Fibroblast of lung (primary cell): ENCODE results near the gene MAB21L2.

Experiments
- EZH2 ChIP-seq: IDR thresholded peaks from 2 replicates; pipeline ENCODE4 v1.5.1; 2012; ENCODE audit warnings: low read length, control low read depth, mild to moderate bottlenecking; ENCODE audit errors: missing control alignments
- TF ChIP-seq, protein P1 (sequence below), 2 donors: IDR thresholded peaks in 1 of 2; conservative IDR thresholded peaks in 1 of 2; 1 replicate in 1 of 2; 2 replicates in 1 of 2; pipeline ENCODE4 v1.5.1; 2011 to 2012; ENCODE audit warnings: low read length in 2 of 2, control low read depth in 1 of 2, inconsistent platforms in 1 of 2, low read depth in 1 of 2, mild to moderate bottlenecking in 1 of 2

DNA sequence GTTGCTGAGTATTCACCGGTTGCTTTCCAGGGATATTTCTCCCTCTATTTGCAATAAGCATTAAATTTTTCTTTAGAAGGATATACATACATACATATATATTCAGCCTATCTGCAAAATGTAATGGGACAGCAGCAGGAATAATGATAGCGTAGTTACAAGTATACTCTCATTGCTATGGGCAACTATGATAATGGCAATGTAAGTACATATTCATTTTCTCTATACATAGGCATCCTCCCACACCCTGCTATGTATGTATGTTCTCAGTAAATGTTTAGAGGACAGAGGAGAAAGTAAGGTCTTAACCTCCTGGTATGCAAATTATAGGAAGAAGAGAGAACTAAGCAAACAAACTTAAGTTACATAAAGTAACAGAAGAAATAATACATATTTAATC is 19.7 kb upstream of the MAB21L2 start:
- TF ChIP-seq, protein P1, sequence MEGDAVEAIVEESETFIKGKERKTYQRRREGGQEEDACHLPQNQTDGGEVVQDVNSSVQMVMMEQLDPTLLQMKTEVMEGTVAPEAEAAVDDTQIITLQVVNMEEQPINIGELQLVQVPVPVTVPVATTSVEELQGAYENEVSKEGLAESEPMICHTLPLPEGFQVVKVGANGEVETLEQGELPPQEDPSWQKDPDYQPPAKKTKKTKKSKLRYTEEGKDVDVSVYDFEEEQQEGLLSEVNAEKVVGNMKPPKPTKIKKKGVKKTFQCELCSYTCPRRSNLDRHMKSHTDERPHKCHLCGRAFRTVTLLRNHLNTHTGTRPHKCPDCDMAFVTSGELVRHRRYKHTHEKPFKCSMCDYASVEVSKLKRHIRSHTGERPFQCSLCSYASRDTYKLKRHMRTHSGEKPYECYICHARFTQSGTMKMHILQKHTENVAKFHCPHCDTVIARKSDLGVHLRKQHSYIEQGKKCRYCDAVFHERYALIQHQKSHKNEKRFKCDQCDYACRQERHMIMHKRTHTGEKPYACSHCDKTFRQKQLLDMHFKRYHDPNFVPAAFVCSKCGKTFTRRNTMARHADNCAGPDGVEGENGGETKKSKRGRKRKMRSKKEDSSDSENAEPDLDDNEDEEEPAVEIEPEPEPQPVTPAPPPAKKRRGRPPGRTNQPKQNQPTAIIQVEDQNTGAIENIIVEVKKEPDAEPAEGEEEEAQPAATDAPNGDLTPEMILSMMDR (conservative IDR thresholded peaks at IDR 0.05 in 1 of 2, IDR thresholded peaks at IDR 0.05 in 1 of 2; ENCODE audit: low read depth in 1 of 2, low read length in 2 of 2) = no peak
- TF ChIP-seq EZH2 = no peak
